ENCODE measurements around the gene MORC3. TPM values are rescaled to one million over a fixed set of nuclear protein-coding genes. Genes with fewer than 3 reads are reported as not detected.
A peak's percentile ranks its signal among the peaks of the same experiment; 100 is the strongest.
"Not testable (repeated sequence)": the region's sequence is repeated elsewhere in the genome, so short reads cannot be mapped to it uniquely, and the experiment has no call there.

Gene MORC3
- total and polyA plus RNA-seq, 12 donors: 12.5 to 32.4 (median 23.6) TPM

DNA sequence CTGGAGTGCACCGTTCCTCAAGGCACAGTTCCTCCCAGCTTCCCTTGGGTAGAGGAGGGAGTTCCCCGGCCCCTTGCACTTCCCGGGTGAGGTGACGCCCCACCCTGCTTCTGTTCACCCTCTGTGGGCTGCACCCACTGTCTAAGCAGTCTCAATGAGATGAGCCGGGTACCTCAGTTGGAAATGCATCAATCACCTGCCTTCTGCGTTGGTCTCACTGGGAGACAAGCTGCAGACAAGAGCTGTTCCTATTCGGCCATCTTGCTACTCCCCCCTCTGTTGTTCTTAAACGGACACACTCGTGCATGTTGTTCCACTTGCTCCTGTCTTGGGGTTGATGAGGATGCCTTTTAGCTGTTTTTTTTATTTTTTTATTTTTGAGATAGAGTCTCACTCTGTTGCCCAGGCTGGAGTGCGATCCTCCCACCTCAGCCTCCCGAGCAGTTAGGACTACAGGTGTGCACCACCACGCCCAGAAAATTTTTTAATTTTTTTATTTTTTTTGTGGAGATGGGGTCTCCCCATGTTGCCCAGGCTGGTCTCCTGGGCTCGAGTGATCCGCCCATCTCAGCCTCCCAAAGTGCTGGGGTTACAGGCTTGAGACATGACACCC, 3.0 kb upstream of the MORC3 start:
- Histone ChIP-seq H3K4me1 (replicated peaks in 1 of 2) (peaks cover 5 to 12% of the 10 kb centered on the region in 2 donors), H3K27me3 (no peaks in the 10 kb centered on the region), H3K36me3 (replicated peaks in 1 of 2) (no peaks in the 10 kb centered on the region), H3K9me3 (replicated peaks in 1 of 3) (no peaks in the 10 kb centered on the region), H3K4me3 (no peak overlapping the region), H3K27ac (no peak overlapping the region)
- DNase-seq: peak in 1 of 7 donors; percentile 46
- 79 to 87% (median 85%) methylated on average over 14 of the region's 14 CpGs for WGBS, 4 donors
- TF ChIP-seq, protein P1, sequence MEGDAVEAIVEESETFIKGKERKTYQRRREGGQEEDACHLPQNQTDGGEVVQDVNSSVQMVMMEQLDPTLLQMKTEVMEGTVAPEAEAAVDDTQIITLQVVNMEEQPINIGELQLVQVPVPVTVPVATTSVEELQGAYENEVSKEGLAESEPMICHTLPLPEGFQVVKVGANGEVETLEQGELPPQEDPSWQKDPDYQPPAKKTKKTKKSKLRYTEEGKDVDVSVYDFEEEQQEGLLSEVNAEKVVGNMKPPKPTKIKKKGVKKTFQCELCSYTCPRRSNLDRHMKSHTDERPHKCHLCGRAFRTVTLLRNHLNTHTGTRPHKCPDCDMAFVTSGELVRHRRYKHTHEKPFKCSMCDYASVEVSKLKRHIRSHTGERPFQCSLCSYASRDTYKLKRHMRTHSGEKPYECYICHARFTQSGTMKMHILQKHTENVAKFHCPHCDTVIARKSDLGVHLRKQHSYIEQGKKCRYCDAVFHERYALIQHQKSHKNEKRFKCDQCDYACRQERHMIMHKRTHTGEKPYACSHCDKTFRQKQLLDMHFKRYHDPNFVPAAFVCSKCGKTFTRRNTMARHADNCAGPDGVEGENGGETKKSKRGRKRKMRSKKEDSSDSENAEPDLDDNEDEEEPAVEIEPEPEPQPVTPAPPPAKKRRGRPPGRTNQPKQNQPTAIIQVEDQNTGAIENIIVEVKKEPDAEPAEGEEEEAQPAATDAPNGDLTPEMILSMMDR (IDR thresholded peaks at IDR 0.05): no peak
- no peak for TF ChIP-seq POLR2A (IDR thresholded peaks at IDR 0.05)
- intact Hi-C loops (cut with DNase I): loop anchor here in 1 of 2 donors (10.0 kb wide), 1 partner anchor 62 kb away; no protein-coding TSS in a partner anchor

DNA sequence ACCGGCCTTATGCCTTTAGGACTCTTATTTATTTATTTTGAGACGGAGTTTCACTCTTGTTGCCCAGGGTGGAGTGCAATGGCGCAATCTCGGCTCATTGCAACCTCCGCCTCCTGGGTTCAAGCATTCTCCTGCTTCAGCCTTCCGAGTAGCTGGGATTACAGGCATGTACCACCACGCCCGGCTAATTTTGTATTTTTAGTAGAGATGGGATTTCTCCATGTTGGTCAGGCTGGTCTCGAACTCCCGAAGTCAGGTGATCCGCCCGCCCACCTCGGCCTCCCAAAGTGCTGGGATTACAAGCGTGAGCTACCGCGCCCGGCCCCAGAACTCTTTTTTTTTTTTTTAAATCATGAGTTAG, 611 bp upstream of the MORC3 start:
- H3K27me3 ChIP-seq; H3K9me3 ChIP-seq (replicated peaks in 1 of 3); H3K36me3 ChIP-seq (replicated peaks in 1 of 2): not testable (repeated sequence)
- intact Hi-C loops (cut with DNase I): loop anchor here in 1 of 2 donors (10.0 kb wide), 1 partner anchor 65 kb away; no protein-coding TSS in a partner anchor
- peak in 2 of 7 donors; percentile 38 to 57 for DNase-seq
- Histone ChIP-seq H3K27ac (peak overlapping the region; percentile 51 to 100 (median 97)), H3K4me1 (replicated peaks in 1 of 2) (peaks cover 23 to 35% of the 10 kb centered on the region in 2 donors), H3K4me3 (peak overlapping the region in 2 of 4 donors; percentile 86 to 93)
- 41 to 46% (median 43%) methylated on average over 17 of the region's 17 CpGs for WGBS, 4 donors

DNA sequence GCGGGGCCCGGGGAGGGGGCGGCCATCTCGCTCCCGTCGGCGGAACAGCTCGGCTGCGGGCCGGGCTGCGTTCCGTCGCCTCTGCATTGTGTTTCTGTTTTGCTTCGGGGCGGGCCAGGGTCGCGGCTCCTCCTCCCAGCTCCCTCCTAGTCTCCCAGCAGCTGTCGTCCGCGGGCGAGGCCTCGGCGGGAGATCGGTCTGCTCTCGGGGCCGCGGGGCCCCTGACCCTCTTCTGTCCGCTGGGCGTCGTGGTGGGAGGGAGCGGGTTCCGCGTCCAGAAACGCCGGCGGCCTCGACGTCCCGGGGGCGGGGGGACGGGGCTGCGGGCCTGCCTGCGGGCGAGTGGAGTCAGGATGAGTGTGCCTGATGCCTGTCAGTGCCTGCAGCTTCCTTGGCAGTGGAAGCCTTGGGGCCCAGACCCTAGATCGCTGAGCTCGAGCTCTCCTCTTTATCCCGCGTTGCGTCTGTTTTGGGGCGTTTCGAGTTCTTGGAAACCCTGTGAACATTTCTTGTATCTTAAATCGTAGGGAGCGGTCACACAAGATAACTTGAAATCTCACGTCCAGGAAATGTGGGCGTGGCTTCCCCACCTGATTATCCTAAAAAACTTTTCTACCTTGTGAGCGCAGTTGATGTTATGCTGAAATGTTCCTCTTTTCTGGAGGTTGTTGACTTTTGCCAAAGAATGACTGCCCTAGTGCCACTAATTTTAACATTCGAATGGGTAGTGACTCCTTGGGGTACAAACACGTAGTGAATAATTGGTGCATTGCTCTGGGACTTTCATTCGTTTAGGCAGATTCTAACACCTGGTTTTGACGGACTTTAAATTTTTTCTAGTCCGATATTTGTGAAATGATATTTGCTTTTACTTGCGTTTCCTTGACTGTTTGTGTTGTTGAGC, 676 bp downstream of the MORC3 start:
- peak overlapping the region; percentile 26 to 93 (median 84) for H3K4me3 ChIP-seq
- intact Hi-C loops (cut with DNase I): no loop called here
- H3K4me1 ChIP-seq (replicated peaks in 1 of 2): peaks cover 30 to 47% of the 10 kb centered on the region in 2 donors
- DNase-seq: peak; percentile 62 to 82 (median 80)
- 1 to 3% (median 2%) methylated on average over 18 to 62 of the region's 62 CpGs for WGBS, 4 donors
- peak; percentile 9 to 37 for TF ChIP-seq POLR2A (IDR thresholded peaks at IDR 0.05)
- TF ChIP-seq, protein P1 (IDR thresholded peaks at IDR 0.05): peak in 1 of 6 experiments; percentile 17
- no peaks in the 10 kb centered on the region for H3K9me3 ChIP-seq (replicated peaks in 1 of 3)
- no peaks in the 10 kb centered on the region for H3K36me3 ChIP-seq (replicated peaks in 1 of 2)
- H3K27me3 ChIP-seq: no peaks in the 10 kb centered on the region
- H3K27ac ChIP-seq: peak overlapping the region; percentile 87 to 100 (median 97)

DNA sequence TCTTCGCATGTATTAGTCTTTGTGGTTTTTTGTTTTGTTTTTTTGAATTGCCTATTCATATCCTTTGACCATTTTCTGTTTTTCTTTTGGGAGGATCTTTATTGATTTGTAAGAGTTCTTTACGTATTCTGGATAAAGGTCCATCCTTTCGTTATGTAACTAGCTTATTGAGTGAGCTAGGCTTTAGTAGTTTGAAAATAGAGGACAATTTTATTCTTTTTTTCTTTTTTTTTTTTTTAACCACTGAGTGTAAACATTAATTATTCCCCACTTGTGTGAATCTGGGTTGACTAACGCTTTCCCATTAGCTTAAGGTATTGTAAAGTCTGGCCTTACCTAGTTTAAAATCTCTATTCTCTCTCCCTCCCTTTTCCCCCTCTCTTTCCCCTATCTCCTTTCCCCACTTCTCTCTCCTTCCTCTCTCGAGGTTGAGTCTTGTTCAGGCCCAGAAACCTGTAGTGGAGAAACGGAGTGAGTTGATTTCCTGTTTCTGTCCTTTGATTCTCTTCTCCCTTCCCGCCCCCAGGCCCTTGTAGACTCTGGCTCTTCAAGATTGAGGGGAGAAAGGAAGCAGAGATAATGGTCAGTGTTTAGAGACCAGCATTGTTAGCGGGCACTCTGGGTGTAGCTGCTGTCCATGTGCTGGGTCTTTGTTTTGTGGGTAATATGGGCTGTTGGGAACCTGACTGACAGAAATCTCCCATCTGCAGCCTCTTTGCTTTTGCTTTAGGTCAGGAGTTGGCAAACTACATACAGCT, 1.5 kb downstream of the MORC3 start:
- intact Hi-C loops (cut with DNase I): no loop called here
- 11 to 17% (median 15%) methylated on average over 8 of the region's 8 CpGs for WGBS, 4 donors
- peak in 2 of 7 donors; percentile 15 to 54 for DNase-seq
- Histone ChIP-seq H3K36me3 (replicated peaks in 1 of 2) (no peaks in the 10 kb centered on the region), H3K4me1 (replicated peaks in 1 of 2) (peaks cover 31 to 52% of the 10 kb centered on the region in 2 donors), H3K4me3 (peak overlapping the region in 3 of 4 donors; percentile 83 to 93 (median 86)), H3K9me3 (replicated peaks in 1 of 3) (no peaks in the 10 kb centered on the region), H3K27me3 (no peaks in the 10 kb centered on the region), H3K27ac (peak overlapping the region; percentile 72 to 99 (median 91))
- peak in 1 of 2 donors; percentile 9 for TF ChIP-seq POLR2A (IDR thresholded peaks at IDR 0.05)
- TF ChIP-seq, protein P1 (IDR thresholded peaks at IDR 0.05): no peak
